Measurements from ENCODE around the gene C4BPA. TPM values are rescaled to one million over a fixed set of nuclear protein-coding genes. Genes with fewer than 3 reads are reported as not detected.

The C4BPA gene
- total RNA-seq, 1 experiment from 2014 or later = not detected

DNA sequence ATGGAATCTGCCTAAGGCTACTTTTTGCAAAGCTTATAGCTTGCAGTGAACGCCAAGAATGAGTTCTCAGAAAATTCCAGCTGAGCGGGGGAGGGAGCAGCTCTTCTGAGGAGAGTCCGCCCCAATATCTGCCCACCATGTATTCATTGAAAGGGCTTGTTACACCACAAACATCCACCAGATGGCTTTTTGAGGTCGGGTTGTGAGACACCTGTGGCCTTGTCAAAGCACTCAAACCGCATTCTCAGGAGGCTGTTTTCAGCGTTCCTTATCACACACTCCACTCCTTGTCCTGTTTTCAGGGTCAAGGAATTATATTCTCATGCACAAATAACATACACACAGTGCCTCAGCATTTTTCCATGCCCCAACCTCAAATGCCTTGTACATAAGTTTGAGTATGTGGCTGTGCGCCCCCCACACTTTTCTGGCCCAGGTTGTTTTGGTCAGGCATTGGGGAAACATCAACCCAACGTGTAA is 19.3 kb upstream of the C4BPA start:
- Mint-ChIP-seq H3K9me3 (no peaks in the 10 kb centered on the region), H3K4me1 (peaks cover 12 to 17% of the 10 kb centered on the region in 2 experiments), H3K36me3 (ENCODE audit: insufficient read depth in 1 of 3, low read depth in 3 of 3) (no peaks in the 10 kb centered on the region), H3K27ac (no peak overlapping the region), H3K27me3 (ENCODE audit: low read depth) (no peaks in the 10 kb centered on the region; the same call in 1 of the 2 replicates), H3K4me3 (no peak overlapping the region)
- no peak overlapping the region for H2BK15ac ChIP-seq (ENCODE audit: low read depth, low read length)
- no peaks in the 10 kb centered on the region for H4K20me1 ChIP-seq (ENCODE audit: control insufficient read depth, insufficient read depth, insufficient read length)
- no peak overlapping the region for H4K8ac ChIP-seq (replicated peaks; ENCODE audit: insufficient read length, low read depth, low read length)
- H3K79me1 ChIP-seq (ENCODE audit: insufficient read depth, low read depth, low read length, poor library complexity, severe bottlenecking) = no peaks in the 10 kb centered on the region
- H2BK20ac ChIP-seq (ENCODE audit: low read depth, low read length, poor library complexity, severe bottlenecking) = no peak overlapping the region
- H4K91ac ChIP-seq (ENCODE audit: insufficient read length, low read depth, low read length) = no peak overlapping the region
- no peaks in the 10 kb centered on the region; the same call in 1 of the 2 replicates for H3K4me1 ChIP-seq (ENCODE audit: insufficient read depth, low read length)
- no peak overlapping the region for H3K14ac ChIP-seq (ENCODE audit: insufficient read depth, low read length)
- no peaks in the 10 kb centered on the region for H3K23me2 ChIP-seq (ENCODE audit: insufficient read length, low read depth, low read length, poor library complexity, severe bottlenecking)
- no peaks in the 10 kb centered on the region for H3K9me3 ChIP-seq (ENCODE audit: control insufficient read depth, low read depth, low read length)
- H3K18ac ChIP-seq (ENCODE audit: insufficient read length, low read depth, low read length) = no peak overlapping the region
- H3K27me3 ChIP-seq (ENCODE audit: insufficient read depth, low read length) = no peaks in the 10 kb centered on the region
- no peak overlapping the region for H3K9ac ChIP-seq (ENCODE audit: extremely low read depth, insufficient read length, low read length)
- H3K4ac ChIP-seq (ENCODE audit: low read depth, low read length) = no peak overlapping the region
- H2BK120ac ChIP-seq (ENCODE audit: low read depth, low read length, poor library complexity, severe bottlenecking) = no peak overlapping the region
- no peak overlapping the region for H3T11ph ChIP-seq (ENCODE audit: low read length)
- no peak overlapping the region for H2BK12ac ChIP-seq (ENCODE audit: insufficient read length, low read depth, low read length)
- no peak overlapping the region for H3K27ac ChIP-seq (ENCODE audit: insufficient read length, low read depth, low read length)
- no CpG with 5 or more reads among the region's 8 CpGs for WGBS (ENCODE audit: extremely low coverage, insufficient read length, low lambda C conversion rate)
- TF ChIP-seq, protein P1, sequence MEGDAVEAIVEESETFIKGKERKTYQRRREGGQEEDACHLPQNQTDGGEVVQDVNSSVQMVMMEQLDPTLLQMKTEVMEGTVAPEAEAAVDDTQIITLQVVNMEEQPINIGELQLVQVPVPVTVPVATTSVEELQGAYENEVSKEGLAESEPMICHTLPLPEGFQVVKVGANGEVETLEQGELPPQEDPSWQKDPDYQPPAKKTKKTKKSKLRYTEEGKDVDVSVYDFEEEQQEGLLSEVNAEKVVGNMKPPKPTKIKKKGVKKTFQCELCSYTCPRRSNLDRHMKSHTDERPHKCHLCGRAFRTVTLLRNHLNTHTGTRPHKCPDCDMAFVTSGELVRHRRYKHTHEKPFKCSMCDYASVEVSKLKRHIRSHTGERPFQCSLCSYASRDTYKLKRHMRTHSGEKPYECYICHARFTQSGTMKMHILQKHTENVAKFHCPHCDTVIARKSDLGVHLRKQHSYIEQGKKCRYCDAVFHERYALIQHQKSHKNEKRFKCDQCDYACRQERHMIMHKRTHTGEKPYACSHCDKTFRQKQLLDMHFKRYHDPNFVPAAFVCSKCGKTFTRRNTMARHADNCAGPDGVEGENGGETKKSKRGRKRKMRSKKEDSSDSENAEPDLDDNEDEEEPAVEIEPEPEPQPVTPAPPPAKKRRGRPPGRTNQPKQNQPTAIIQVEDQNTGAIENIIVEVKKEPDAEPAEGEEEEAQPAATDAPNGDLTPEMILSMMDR (conservative IDR thresholded peaks at IDR 0.05) = peak; percentile 74
- H2BK5ac ChIP-seq (ENCODE audit: insufficient read length, low read length) = no peak overlapping the region
- H3K4me2 ChIP-seq (ENCODE audit: insufficient read depth, insufficient read length, low read length) = no peak overlapping the region
- no peak overlapping the region for H3K56ac ChIP-seq (ENCODE audit: insufficient read length, low read depth, low read length)
- no peak overlapping the region for H4K5ac ChIP-seq (ENCODE audit: insufficient read length, low read depth, low read length)
- H3K79me2 ChIP-seq (ENCODE audit: insufficient read depth, low read length) = no peaks in the 10 kb centered on the region
- H3K23ac ChIP-seq (ENCODE audit: insufficient read length, low read depth, low read length) = no peak overlapping the region
- H2AFZ ChIP-seq (ENCODE audit: low read length) = no peak overlapping the region
- DNase-seq = peak; percentile 75
- no peak overlapping the region for H2AK5ac ChIP-seq (ENCODE audit: insufficient read length, low read length)

All from H9 (cell line).